GM23248 (cell line): ENCODE measurements around the gene ATP2B2.

Source experiments
- EZH2 ChIP-seq: fragments of 200-600 bp; sonication (generic); IDR thresholded peaks from 2 replicates; pipeline ENCODE4 v1.6.1; 2018; ENCODE audit warnings: antibody characterized with exemption, mild to moderate bottlenecking; ENCODE audit not compliant: insufficient read depth, poor library complexity, severe bottlenecking
- EZH2phosphoT487 ChIP-seq: fragments of 200-600 bp; sonication (generic); IDR thresholded peaks from 2 replicates; pipeline ENCODE4 v1.6.1; 2018; ENCODE audit warnings: antibody characterized with exemption, moderate library complexity, mild to moderate bottlenecking, low read depth; ENCODE audit not compliant: insufficient read depth

GRCh38 chr3:10549617-10550230, 44.3 kb upstream of the ATP2B2 start:
- TF ChIP-seq EZH2 (no peak), EZH2phosphoT487 (no peak)
